ENCODE measurements around the gene PLGRKT.
"Not testable (repeated sequence)": the region's sequence is repeated elsewhere in the genome, so short reads cannot be mapped to it uniquely, and the experiment has no call there.

Gene PLGRKT

GRCh38 chr9:5375790-5376477, 61.8 kb downstream of the PLGRKT start:
- DNase-seq (ENCODE audit: low spot score) = no peak

DNA sequence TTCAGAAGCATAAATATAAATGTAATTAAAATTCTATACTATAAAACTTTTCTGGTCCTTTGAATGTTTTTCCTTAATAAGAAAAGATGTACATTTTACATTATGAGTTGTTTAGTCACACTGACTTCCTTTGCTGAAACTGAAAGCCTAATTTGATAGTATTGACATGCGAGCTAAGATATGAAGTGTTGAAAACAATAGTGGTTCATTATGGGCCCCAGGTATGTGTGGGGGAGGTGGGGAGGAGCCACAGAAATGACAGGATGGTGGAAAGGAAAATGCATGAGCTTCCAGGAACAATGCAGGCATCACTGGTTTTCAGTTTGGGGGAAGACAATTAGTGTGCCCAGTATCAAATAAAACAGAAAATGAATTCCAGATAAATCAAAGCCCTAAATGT, 62.6 kb downstream of the PLGRKT start:
- no peak for DNase-seq (ENCODE audit: low spot score)

- no peak for DNase-seq (ENCODE audit: low spot score)
These were observed 73.3 kb downstream of the PLGRKT start for GRCh38 chr9:5364294-5365024.

- no peak for DNase-seq (ENCODE audit: low spot score)
These were observed 76.3 kb downstream of the PLGRKT start for GRCh38 chr9:5361326-5362010.

DNA sequence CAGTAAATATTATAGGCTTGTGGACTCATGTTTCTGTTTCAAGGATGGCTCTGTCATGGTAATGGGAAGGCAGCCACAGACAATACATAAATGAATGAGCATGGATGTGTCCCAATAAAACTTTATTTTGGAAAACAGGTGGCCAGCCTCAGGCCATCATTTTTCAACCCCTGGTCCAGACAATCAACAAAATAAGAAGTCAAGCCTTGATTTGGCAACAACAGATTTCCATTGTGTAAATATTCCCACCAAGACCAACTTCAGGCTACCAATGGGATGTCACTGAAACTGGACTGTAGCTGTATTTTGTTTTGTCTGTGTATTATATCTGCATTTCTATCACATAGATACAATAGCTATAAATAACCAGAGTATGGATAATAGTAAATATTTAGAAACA, 77.4 kb downstream of the PLGRKT start:
- DNase-seq (ENCODE audit: low spot score) = no peak

DNA sequence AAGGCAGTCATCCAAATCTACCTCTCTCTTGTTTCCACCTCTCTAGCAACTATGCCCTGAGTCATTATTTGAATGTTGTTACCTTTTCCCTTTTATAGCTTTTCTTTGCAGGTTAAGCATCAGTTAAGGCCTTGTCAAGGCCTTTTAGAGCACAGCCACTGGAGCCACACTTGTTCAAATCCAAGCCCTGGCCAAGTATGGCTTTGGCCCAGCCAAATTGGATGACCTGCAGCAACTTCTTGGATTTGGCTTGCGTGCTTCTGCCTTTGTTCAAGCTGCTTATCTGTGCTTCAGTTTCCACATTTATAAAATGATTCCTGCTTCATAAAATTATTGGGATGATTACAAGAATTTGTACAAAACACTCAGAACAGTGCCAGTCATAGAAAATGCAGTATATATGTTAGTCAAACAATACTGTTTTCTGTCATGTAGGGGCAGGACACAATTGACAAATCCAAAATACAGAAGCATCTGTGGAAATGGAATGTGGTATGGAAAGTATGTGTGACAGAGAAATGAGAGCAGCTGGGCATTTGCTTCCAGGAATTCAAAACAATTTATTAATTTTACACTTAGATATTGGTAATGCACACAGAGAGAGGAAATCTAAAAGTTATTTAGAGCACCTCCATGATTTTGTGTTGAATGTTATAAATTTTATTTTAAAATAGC, 80.2 kb downstream of the PLGRKT start:
- DNase-seq (ENCODE audit: low spot score) = no peak

- DNase-seq (ENCODE audit: low spot score) = no peak
These were observed 81.9 kb downstream of the PLGRKT start for GRCh38 chr9:5355817-5356216.

DNA sequence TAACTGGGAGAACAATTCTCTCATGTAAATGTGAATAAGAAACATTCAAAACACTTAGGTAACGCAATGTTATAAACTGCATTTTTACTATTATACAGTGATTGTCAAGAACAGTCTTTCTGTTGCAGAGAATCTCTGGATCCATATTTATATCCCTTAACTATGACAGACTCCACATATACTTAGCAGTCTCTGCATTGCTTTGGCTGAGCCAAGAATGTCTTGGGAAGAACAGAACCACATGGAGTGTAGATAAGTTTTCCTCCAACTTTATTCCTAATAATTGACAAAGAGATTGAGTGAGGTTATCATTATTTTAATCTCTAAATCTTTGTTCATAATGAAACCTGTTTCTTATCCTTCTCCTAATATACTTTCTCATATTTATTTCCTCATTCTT, 82.5 kb downstream of the PLGRKT start:
- DNase-seq (ENCODE audit: low spot score) = no peak

DNA sequence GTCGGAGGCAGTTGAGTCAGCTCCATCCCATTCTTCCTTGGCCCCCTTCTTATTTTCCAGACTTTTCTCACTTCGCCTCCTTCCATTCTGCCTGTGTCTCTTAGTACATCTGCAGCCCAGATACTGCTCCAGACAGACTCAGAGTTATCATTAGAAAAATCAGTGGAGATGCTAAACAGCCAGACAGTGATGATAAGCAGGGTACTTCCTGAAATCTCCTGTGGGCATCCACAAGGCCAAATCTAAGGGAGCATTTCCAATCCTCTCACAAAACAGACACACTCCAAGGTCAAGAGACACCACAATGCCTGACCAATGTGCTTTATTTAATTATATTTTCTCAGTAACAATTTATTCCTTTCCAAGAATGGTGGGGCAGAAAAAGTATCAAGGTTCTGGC, 83.5 kb downstream of the PLGRKT start:
- no peak for DNase-seq (ENCODE audit: low spot score)

GRCh38 chr9:5352637-5353248, 85.0 kb downstream of the PLGRKT start:
- DNase-seq (ENCODE audit: low spot score) = no peak

DNA sequence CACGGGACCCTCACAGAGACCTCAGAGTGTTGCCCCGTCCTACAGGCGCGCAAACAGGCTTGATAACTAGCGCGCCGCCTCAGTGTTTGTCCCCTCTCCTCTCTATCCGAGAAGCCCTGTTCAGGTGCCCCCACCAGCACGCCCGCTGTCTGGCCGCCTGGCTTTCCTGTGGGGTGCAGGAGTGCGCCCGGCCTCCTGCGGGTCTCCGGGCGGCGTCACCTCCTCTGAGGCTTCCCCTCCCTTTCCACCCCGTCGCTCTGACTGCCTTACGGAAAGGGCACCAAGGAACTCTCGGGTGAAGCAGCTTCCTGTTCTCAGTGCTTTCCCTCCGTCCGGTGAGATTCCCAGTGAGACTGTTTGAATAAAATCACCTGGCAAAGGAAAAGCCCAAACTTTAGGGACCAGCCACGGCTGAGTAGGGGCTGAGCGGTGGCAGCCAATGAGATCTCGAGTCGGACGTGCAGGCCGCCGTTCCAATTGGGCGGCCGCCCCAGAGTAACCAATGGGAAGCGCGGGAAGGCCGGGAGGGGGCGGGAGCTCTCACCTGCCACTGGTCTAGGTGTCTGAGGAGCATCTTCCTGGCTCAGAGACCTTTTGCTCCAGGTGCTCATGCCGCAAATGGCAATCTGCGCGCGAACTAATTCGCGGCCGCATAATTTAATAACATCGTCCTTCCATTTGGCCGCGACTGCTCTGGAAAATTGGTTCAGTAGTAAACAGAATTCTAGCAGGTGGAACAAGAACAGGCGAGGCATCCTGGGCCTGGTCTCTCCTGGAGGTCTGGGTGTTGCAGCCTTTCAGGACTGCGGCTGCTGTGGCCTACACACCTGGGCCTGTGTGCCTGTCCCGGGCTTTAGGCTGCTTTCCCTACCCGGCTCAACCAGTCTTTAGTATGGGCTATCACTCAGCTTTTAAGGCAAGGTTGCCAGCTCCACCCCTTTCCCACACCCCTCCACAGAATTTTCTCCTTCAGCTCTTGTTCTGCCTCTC, 98.4 kb downstream of the PLGRKT start, which contains the start of gene RLN1:
Gene RLN1 (minus strand): TSS at position 885 of the 990 bp plus-strand sequence. CDS start 130 bp downstream, at position 755.
- DNase-seq (ENCODE audit: low spot score) = not testable (repeated sequence)

- DNase-seq (ENCODE audit: low spot score) = no peak
These were observed 101.0 kb downstream of the PLGRKT start for GRCh38 chr9:5336688-5337087.

DNA sequence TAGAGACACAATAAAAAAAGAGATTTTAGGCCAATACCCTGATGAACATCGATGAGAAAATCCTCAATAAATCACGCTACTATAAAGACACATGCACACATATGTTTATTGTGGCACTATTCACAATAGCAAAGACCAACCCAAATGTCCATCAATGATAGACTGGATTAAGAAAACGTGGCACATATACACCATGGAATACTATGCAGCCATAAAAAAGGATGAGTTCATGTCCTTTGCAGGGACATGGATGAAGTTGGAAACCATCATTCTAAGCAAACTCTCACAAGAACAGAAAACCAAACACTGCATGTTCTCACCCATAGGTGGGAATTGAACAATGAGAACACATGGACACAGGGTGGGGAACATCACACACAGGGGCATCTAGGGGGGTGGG, 106.4 kb downstream of the PLGRKT start:
- DNase-seq (ENCODE audit: low spot score) = not testable (repeated sequence)

GRCh38 chr9:5326893-5327548, 110.7 kb downstream of the PLGRKT start:
- DNase-seq (ENCODE audit: low spot score) = no peak

GRCh38 chr9:5326187-5326586, 111.5 kb downstream of the PLGRKT start:
- DNase-seq (ENCODE audit: low spot score) = no peak

DNA sequence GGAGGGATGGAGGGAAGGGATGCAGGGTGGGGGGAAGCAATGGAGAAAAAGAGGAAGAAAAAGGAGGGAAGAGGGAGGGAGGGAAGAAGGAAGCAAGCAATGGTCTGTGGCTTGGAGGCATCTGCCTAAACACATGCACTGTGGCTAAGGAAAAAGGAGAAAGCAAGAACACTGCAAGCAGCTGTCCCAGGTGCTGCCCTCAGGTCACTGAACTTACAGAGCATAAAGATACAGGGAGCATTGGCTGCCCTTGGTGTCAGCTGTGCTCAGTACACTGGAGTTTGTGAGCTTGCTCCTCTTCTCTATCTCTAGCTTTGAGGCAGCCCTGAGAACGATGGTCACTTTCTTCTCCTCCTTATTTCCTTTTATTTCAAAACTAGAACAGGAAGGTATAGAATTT, 116.1 kb downstream of the PLGRKT start:
- DNase-seq (ENCODE audit: low spot score) = not testable (repeated sequence)

DNA sequence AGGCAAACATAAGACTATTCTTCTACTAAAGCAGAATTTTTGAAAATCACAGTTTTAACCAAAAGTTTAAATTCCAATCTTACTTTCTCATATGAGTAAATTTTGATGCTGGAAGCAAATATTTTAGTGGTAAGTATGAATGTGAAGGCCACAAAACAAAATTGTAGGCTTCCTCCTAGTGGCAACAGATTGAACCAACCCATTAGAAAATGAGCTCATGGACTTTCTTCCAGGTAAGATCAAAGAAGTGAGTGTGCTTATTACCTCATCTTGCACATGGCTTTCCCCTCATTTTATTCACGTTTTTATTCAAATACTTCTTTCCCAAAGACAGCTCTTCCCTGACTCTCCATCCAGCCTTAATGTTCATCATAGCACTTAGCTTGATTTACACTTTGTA, 116.7 kb downstream of the PLGRKT start:
- no peak for DNase-seq (ENCODE audit: low spot score)

- not testable (repeated sequence) for DNase-seq (ENCODE audit: low spot score)
These were observed 121.3 kb downstream of the PLGRKT start for GRCh38 chr9:5316406-5316805.

- no peak for DNase-seq (ENCODE audit: low spot score)
These were observed 122.4 kb downstream of the PLGRKT start for GRCh38 chr9:5315187-5315923.
